Kidney epithelial cell (primary cell): ENCODE results near the gene OBP2B. TPM values are rescaled to one million over a fixed set of nuclear protein-coding genes. Genes with fewer than 3 reads are reported as not detected.
"Not testable (repeated sequence)": the region's sequence is repeated elsewhere in the genome, so short reads cannot be mapped to it uniquely, and the experiment has no call there.

Experiments
- DNase-seq: peaks from one replicate; pipeline ENCODE4 v3.0.0-alpha.2; 2010; ENCODE audit warnings: low read depth
- H3K27me3 ChIP-seq: 2 replicates; pipeline ENCODE4 v1.6.0; 2011; ENCODE audit warnings: low read length; ENCODE audit not compliant: control insufficient read depth, insufficient read depth
- H3K36me3 ChIP-seq: 2 replicates; pipeline ENCODE4 v1.5.1; 2011; ENCODE audit warnings: low read length; ENCODE audit not compliant: control insufficient read depth, insufficient read depth
- H3K4me3 ChIP-seq: 2 replicates; pipeline ENCODE4 v1.5.1; 2011; ENCODE audit warnings: low read depth, mild to moderate bottlenecking, control low read depth, low read length
- total RNA-seq: library from RNA; depleted of rRNA; stranded (reverse); fragments of >200 nt; gene quantifications from 2 replicates; pipeline ENCODE4 v1.2.3, GENCODE V29; 2015
- TF ChIP-seq, protein P1 (sequence below): IDR thresholded peaks from 2 replicates; pipeline ENCODE4 v1.5.1; 2011; ENCODE audit warnings: mild to moderate bottlenecking, moderate library complexity, low read length, control low read depth, inconsistent platforms; ENCODE audit not compliant: insufficient read depth, poor library complexity, severe bottlenecking

Gene OBP2B
- total RNA-seq, 1 donor from 2014 or later: not detected

GRCh38 chr9:133210202-133210532 is 1.1 kb upstream of the OBP2B start:
- Histone ChIP-seq H3K4me3 (no peak overlapping the region), H3K36me3 (no peaks in the 10 kb centered on the region)

GRCh38 chr9:133209327-133210201 is 514 bp upstream of the OBP2B start:
- not testable (repeated sequence) for H3K36me3 ChIP-seq, H3K4me3 ChIP-seq, H3K27me3 ChIP-seq, DNase-seq

More at GRCh38 chr9:133210202-133210532, 1.1 kb upstream of the OBP2B start:
- TF ChIP-seq, protein P1, sequence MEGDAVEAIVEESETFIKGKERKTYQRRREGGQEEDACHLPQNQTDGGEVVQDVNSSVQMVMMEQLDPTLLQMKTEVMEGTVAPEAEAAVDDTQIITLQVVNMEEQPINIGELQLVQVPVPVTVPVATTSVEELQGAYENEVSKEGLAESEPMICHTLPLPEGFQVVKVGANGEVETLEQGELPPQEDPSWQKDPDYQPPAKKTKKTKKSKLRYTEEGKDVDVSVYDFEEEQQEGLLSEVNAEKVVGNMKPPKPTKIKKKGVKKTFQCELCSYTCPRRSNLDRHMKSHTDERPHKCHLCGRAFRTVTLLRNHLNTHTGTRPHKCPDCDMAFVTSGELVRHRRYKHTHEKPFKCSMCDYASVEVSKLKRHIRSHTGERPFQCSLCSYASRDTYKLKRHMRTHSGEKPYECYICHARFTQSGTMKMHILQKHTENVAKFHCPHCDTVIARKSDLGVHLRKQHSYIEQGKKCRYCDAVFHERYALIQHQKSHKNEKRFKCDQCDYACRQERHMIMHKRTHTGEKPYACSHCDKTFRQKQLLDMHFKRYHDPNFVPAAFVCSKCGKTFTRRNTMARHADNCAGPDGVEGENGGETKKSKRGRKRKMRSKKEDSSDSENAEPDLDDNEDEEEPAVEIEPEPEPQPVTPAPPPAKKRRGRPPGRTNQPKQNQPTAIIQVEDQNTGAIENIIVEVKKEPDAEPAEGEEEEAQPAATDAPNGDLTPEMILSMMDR: no peak
- no peak for DNase-seq
- peaks cover 4% of the 10 kb centered on the region for H3K27me3 ChIP-seq

GRCh38 chr9:133208171-133208879 is 725 bp downstream of the OBP2B start:
- not testable (repeated sequence) for H3K4me3 ChIP-seq, H3K27me3 ChIP-seq, DNase-seq, H3K36me3 ChIP-seq

DNA sequence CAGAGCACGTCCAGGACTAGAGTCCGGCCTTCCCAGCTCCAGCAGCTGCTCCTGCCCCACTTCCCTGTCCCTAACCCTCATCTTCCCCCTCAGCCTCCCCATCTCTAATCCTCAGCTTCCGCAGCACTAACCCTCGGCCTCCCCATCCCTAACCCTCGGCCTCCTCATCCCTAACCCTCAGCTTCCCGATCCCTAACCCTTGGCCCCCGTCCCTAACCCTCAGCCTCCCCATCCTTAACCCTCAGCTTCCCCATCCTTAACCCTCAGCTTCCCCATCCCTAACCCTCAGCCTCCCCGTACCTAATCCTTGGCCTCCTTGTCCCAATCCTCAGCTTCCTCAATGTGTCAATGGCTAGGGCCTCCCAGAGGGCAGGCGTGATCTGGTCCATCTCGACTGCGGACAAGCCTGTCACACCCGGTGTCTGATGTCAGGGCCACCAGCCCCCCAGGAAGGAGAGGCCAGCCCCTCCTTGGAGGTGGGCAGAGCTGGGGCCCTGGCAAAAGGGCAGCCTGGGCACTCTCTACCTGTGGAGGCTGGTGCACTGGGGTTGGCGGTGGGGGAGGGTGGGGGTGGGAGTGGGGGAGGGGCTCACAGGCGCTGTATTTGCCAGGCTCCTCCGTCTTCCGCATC is 1.4 kb downstream of the OBP2B start:
- no peaks in the 10 kb centered on the region for H3K36me3 ChIP-seq
- TF ChIP-seq, protein P1: no peak
- DNase-seq: no peak
- H3K4me3 ChIP-seq: no peak overlapping the region
- peaks cover 4% of the 10 kb centered on the region for H3K27me3 ChIP-seq

GRCh38 chr9:133207021-133207531 is 2.0 kb downstream of the OBP2B start:
- Histone ChIP-seq H3K4me3 (no peak overlapping the region), H3K36me3 (no peaks in the 10 kb centered on the region), H3K27me3 (peaks cover 4% of the 10 kb centered on the region)
- DNase-seq: no peak
- TF ChIP-seq, protein P1: no peak

- peaks cover 4% of the 10 kb centered on the region for H3K27me3 ChIP-seq
- DNase-seq: no peak
Observed at GRCh38 chr9:133205996-133206931, 2.8 kb downstream of the OBP2B start.

GRCh38 chr9:133205481-133205887 is 3.6 kb downstream of the OBP2B start:
- not testable (repeated sequence) for H3K27me3 ChIP-seq, H3K4me3 ChIP-seq, H3K36me3 ChIP-seq, DNase-seq

More at GRCh38 chr9:133205996-133206931, 2.8 kb downstream of the OBP2B start:
- Histone ChIP-seq H3K36me3 (no peaks in the 10 kb centered on the region), H3K4me3 (no peak overlapping the region)
- TF ChIP-seq, protein P1: no peak
